PC-3 (cell line): ENCODE data around the gene ZNF366. TPM values are rescaled to one million over a fixed set of nuclear protein-coding genes. Genes with fewer than 3 reads are reported as not detected.

Experiments
- ATAC-seq: fragments of 200-7000 bp; cut with Tn5 transposase; 2 replicates; pipeline ENCODE4 v1.9.1; 2020; ENCODE audit warnings: mild to moderate bottlenecking, moderate library complexity
- BruUV-seq: library from RNA; stranded (reverse); fragments of 400-500 nt; replicated peaks from 2 replicates; lab custom pipeline; 2021; lab: Mats Ljungman, UMichigan
- CTCF ChIA-PET: fragments of 300-600 bp; sonication (Branson Sonifier 250); formaldehyde crosslinking; loops from one replicate; lab custom pipeline; 2022; ENCODE audit warnings: antibody characterized with exemption; lab: Charles Lee
- POLR2A ChIA-PET: fragments of 300-600 bp; sonication (Branson Sonifier 250); formaldehyde crosslinking; loops from one replicate; lab custom pipeline; 2022; ENCODE audit warnings: antibody characterized with exemption; ENCODE audit not compliant: unreplicated experiment; lab: Charles Lee
- DNase-seq: peaks from one replicate; pipeline ENCODE4 v3.0.0-alpha.2; 2015
- H2AFZ ChIP-seq: fragments of 300-600 bp; sonication (generic); 2 replicates; pipeline ENCODE4 v1.6.0; 2016; ENCODE audit warnings: antibody characterized with exemption, low read length
- H3F3A ChIP-seq: fragments of 300-600 bp; sonication (generic); one replicate; pipeline ENCODE4 v1.6.0; 2017; ENCODE audit warnings: antibody characterized with exemption, low read length, control low read depth, mild to moderate bottlenecking; ENCODE audit not compliant: unreplicated experiment
- H3K27ac ChIP-seq: fragments of 300-600 bp; sonication (generic); 2 replicates; pipeline ENCODE4 v1.5.1; 2016; ENCODE audit warnings: mild to moderate bottlenecking, low read length
- H3K27me3 ChIP-seq: fragments of 300-600 bp; sonication (generic); 2 replicates; pipeline ENCODE4 v1.6.1; 2016; ENCODE audit warnings: low read length, mixed read lengths
- H3K36me3 ChIP-seq: fragments of 300-600 bp; sonication (generic); 2 replicates; pipeline ENCODE4 v1.6.1; 2016; ENCODE audit warnings: low read depth, mixed run types, low read length, mixed read lengths
- H3K4me1 ChIP-seq: fragments of 300-600 bp; sonication (generic); 2 replicates; pipeline ENCODE4 v1.5.1; 2016; ENCODE audit warnings: low read length; ENCODE audit not compliant: insufficient read depth
- H3K4me2 ChIP-seq: fragments of 300-600 bp; sonication (generic); 2 replicates; pipeline ENCODE4 v1.6.0; 2016; ENCODE audit warnings: low read length
- H3K4me3 ChIP-seq: fragments of 300-600 bp; sonication (generic); 2 replicates; pipeline ENCODE4 v1.5.1; 2016; ENCODE audit warnings: mild to moderate bottlenecking, low read length, mixed read lengths
- H3K79me2 ChIP-seq: fragments of 300-600 bp; sonication (generic); 2 replicates; pipeline ENCODE4 v1.6.1; 2017; ENCODE audit warnings: low read length, mixed read lengths
- H3K9ac ChIP-seq: fragments of 300-600 bp; sonication (generic); 2 replicates; pipeline ENCODE4 v1.6.0; 2016; ENCODE audit warnings: mild to moderate bottlenecking, low read length
- H3K9me2 ChIP-seq: fragments of 300-600 bp; sonication (generic); replicated peaks from 2 replicates; pipeline ENCODE4 v1.6.1; 2016; ENCODE audit warnings: mixed run types, low read length, mixed read lengths
- H3K9me3 ChIP-seq: fragments of 300-600 bp; sonication (generic); 2 replicates; pipeline ENCODE4 v1.6.1; 2016; ENCODE audit warnings: low read length, mixed read lengths
- H4K20me1 ChIP-seq: fragments of 300-600 bp; sonication (generic); 2 replicates; pipeline ENCODE4 v1.6.1; 2016; ENCODE audit warnings: low read length, mixed read lengths
- CTCF ChIP-seq: fragments of 300-600 bp; sonication (generic); conservative IDR thresholded peaks from 2 replicates; pipeline ENCODE4 v1.5.1; 2017; ENCODE audit warnings: antibody characterized with exemption, low read depth, mild to moderate bottlenecking, low read length
- EZH2 ChIP-seq: fragments of 300-600 bp; sonication (generic); IDR thresholded peaks from one replicate; pipeline ENCODE4 v1.6.1; 2017; ENCODE audit warnings: antibody characterized with exemption, mild to moderate bottlenecking, low read length; ENCODE audit not compliant: unreplicated experiment
- EZH2phosphoT487 ChIP-seq: fragments of 300-600 bp; sonication (generic); IDR thresholded peaks from 2 replicates; pipeline ENCODE4 v1.6.1; 2018; ENCODE audit warnings: mild to moderate bottlenecking, antibody characterized with exemption, low read length, borderline replicate concordance
- intact Hi-C: fragments of 100-400 bp; cut with micrococcal nuclease; formaldehyde crosslinking; loops from 2 replicates; pipeline ENCODE4 v1.9.0; 2023
- total RNA-seq: library from RNA; depleted of rRNA; stranded (reverse); fragments of >200 nt; gene quantifications from 2 replicates; pipeline ENCODE4 v1.2.3, GENCODE V29; 2014

Gene ZNF366
- total RNA-seq, 1 experiment from 2014 or later = not detected

DNA sequence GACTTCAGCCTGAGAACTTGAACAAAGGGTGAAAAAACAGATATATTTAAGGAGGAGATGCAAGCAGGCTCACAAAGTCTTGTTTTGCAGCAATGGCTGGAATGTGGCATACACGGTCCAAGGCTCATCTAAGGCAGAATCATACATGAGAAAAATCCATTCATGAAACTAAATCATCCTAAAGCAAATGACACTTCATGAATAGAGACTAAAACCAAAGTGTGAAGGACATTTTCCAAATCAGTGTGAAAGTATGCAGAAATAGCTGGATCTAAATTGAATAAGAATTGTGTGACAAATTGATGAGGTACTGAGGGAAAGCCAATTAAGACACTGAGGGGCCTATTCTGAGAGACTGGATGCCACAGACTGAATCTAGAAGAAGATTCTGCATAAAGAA is 27.3 kb downstream of the ZNF366 start:
- H3K36me3 ChIP-seq = no peaks in the 10 kb centered on the region
- H3K9me2 ChIP-seq = no peaks in the 10 kb centered on the region
- no peak overlapping the region for H3K4me3 ChIP-seq
- no peak overlapping the region for H3K4me2 ChIP-seq
- ATAC-seq (no peak), DNase-seq (no peak)
- H3K9me3 ChIP-seq = no peaks in the 10 kb centered on the region
- H3F3A ChIP-seq = no peaks in the 10 kb centered on the region
- no peak overlapping the region for H3K27ac ChIP-seq
- no peak overlapping the region for H2AFZ ChIP-seq
- no TSS peak for BruUV-seq
- H3K79me2 ChIP-seq = no peaks in the 10 kb centered on the region
- TF ChIP-seq CTCF (no peak), EZH2 (no peak), EZH2phosphoT487 (no peak)
- ChIA-PET POLR2A (interaction anchor here (0.6 kb wide), 1 partner anchor 14 kb away, joined by 8 read pairs; no protein-coding TSS in a partner anchor), CTCF (no interaction called here)
- no peaks in the 10 kb centered on the region for H3K27me3 ChIP-seq
- no peaks in the 10 kb centered on the region for H4K20me1 ChIP-seq
- peaks cover 12% of the 10 kb centered on the region; the same call in 1 of the 2 replicates for H3K4me1 ChIP-seq
- no peak overlapping the region for H3K9ac ChIP-seq
- intact Hi-C loops = no loop called here

GRCh38 chr5:72478684-72479083 is 28.5 kb downstream of the ZNF366 start:
- DNase-seq (peak; percentile 6), ATAC-seq (no peak)
- H3K27me3 ChIP-seq = no peaks in the 10 kb centered on the region
- no peaks in the 10 kb centered on the region for H3K79me2 ChIP-seq
- POLR2A ChIA-PET = no interaction called here
- no peaks in the 10 kb centered on the region for H4K20me1 ChIP-seq
- peaks cover 12% of the 10 kb centered on the region; the same call in 1 of the 2 replicates for H3K4me1 ChIP-seq
- no TSS peak for BruUV-seq
- H3K4me2 ChIP-seq = no peak overlapping the region
- CTCF ChIA-PET = no interaction called here
- no peak overlapping the region for H2AFZ ChIP-seq
- TF ChIP-seq CTCF (no peak), EZH2phosphoT487 (no peak), EZH2 (no peak)
- no peak overlapping the region for H3K4me3 ChIP-seq
- H3F3A ChIP-seq = no peaks in the 10 kb centered on the region
- H3K9ac ChIP-seq = no peak overlapping the region
- H3K9me3 ChIP-seq = no peaks in the 10 kb centered on the region
- intact Hi-C loops = no loop called here
- no peak overlapping the region for H3K27ac ChIP-seq
- no peaks in the 10 kb centered on the region for H3K36me3 ChIP-seq
- no peaks in the 10 kb centered on the region for H3K9me2 ChIP-seq

- ATAC-seq = no peak; the same call in 1 of the 2 replicates
- CTCF ChIA-PET = no interaction called here
These were observed 28.9 kb downstream of the ZNF366 start for GRCh38 chr5:72478276-72478675.

More at GRCh38 chr5:72478276-72478675, 28.9 kb downstream of the ZNF366 start:
- DNase-seq = peak; percentile 38
- no peaks in the 10 kb centered on the region for H3K9me2 ChIP-seq
- no peak overlapping the region for H3K9ac ChIP-seq
- no peaks in the 10 kb centered on the region for H3F3A ChIP-seq
- POLR2A ChIA-PET = no interaction called here
- H3K9me3 ChIP-seq = no peaks in the 10 kb centered on the region
- H3K27me3 ChIP-seq = no peaks in the 10 kb centered on the region
- no peaks in the 10 kb centered on the region for H4K20me1 ChIP-seq
- H3K27ac ChIP-seq = no peak overlapping the region
- TF ChIP-seq CTCF (no peak), EZH2phosphoT487 (no peak), EZH2 (no peak)
- no peak overlapping the region for H3K4me2 ChIP-seq
- H3K4me1 ChIP-seq = peaks cover 12% of the 10 kb centered on the region; the same call in 1 of the 2 replicates
- H2AFZ ChIP-seq = no peak overlapping the region
- intact Hi-C loops = no loop called here
- no TSS peak for BruUV-seq
- H3K36me3 ChIP-seq = no peaks in the 10 kb centered on the region
- H3K4me3 ChIP-seq = no peak overlapping the region
- H3K79me2 ChIP-seq = no peaks in the 10 kb centered on the region
